ENCODE results near the gene OR2H1.
"Not testable (repeated sequence)": the region's sequence is repeated elsewhere in the genome, so short reads cannot be mapped to it uniquely, and the experiment has no call there.

The OR2H1 gene

GRCh38 chr6:29456971-29457370 lies at the start of gene OR2H1, which contains the start of gene OR11A1:
Gene OR2H1, plus strand, starts transcription at chr6:29457155. Its CDS starts 4,615 bp downstream, at chr6:29461770.
Gene OR11A1, minus strand, starts transcription at chr6:29457071. Its CDS starts 29,430 bp downstream, at chr6:29427641.
- DNase-seq, result no peak

GRCh38 chr6:29414588-29414987 lies 42.4 kb upstream of the OR2H1 start, which contains the start of gene OR12D1:
Gene OR12D1, plus strand, starts transcription at chr6:29414928.
- no peak for DNase-seq

GRCh38 chr6:29419516-29419915 lies 37.4 kb upstream of the OR2H1 start:
- DNase-seq, result no peak

- no peak for DNase-seq
These were observed 32.8 kb upstream of the OR2H1 start for GRCh38 chr6:29424168-29424567.

- DNase-seq, result no peak
These were observed 32.4 kb upstream of the OR2H1 start for GRCh38 chr6:29424575-29424974.

GRCh38 chr6:29425075-29425474 lies 31.9 kb upstream of the OR2H1 start:
- DNase-seq, result no peak

- DNase-seq, result no peak
These were observed 30.3 kb upstream of the OR2H1 start for GRCh38 chr6:29426654-29427053.

- not testable (repeated sequence) for DNase-seq
These were observed 20.2 kb upstream of the OR2H1 start for GRCh38 chr6:29436730-29437129.

- DNase-seq, result no peak
These were observed 17.9 kb upstream of the OR2H1 start, which contains the start of gene OR10C1 for GRCh38 chr6:29439006-29439405. Gene OR10C1, plus strand, starts transcription at chr6:29439306. Its CDS starts 710 bp downstream, at chr6:29440016.

- DNase-seq, result no peak
These were observed 14.2 kb upstream of the OR2H1 start for GRCh38 chr6:29442719-29443118.

GRCh38 chr6:29444031-29444430 lies 12.9 kb upstream of the OR2H1 start:
- DNase-seq, result not testable (repeated sequence)

- DNase-seq, result no peak
These were observed 9.3 kb upstream of the OR2H1 start for GRCh38 chr6:29447670-29448069.

GRCh38 chr6:29451471-29452193 lies 5.3 kb upstream of the OR2H1 start:
- DNase-seq, result no peak

- DNase-seq, result no peak
These were observed 4.3 kb downstream of the OR2H1 start for GRCh38 chr6:29461021-29461814.

GRCh38 chr6:29462022-29462421 lies 5.1 kb downstream of the OR2H1 start:
- DNase-seq, result no peak

- no peak for DNase-seq
These were observed 8.3 kb downstream of the OR2H1 start for GRCh38 chr6:29465279-29465678.

- no peak for DNase-seq
These were observed 8.8 kb downstream of the OR2H1 start for GRCh38 chr6:29465801-29466200.

- no peak for DNase-seq
These were observed 9.3 kb downstream of the OR2H1 start for GRCh38 chr6:29466241-29466640.

GRCh38 chr6:29474996-29475395 lies 18.0 kb downstream of the OR2H1 start:
- no peak for DNase-seq

- DNase-seq, result no peak
These were observed 21.0 kb downstream of the OR2H1 start for GRCh38 chr6:29477923-29478450.

GRCh38 chr6:29478740-29479139 lies 21.8 kb downstream of the OR2H1 start:
- DNase-seq, result no peak

GRCh38 chr6:29479560-29479959 lies 22.6 kb downstream of the OR2H1 start:
- DNase-seq, result no peak

GRCh38 chr6:29483186-29483585 lies 26.2 kb downstream of the OR2H1 start:
- DNase-seq, result no peak

- no peak for DNase-seq
These were observed 26.8 kb downstream of the OR2H1 start for GRCh38 chr6:29483735-29484134.
